T-cell (primary cell): ENCODE results near the gene ETV6. TPM values are rescaled to one million over a fixed set of nuclear protein-coding genes. Genes with fewer than 3 reads are reported as not detected.

Experiments
- ATAC-seq, 4 experiments: fragments of 200-7000 bp in 3 of 4; fragments of 150-1000 bp in 1 of 4; cut with Tn5 transposase; replicated peaks in 1 of 4; 1 replicate in 3 of 4; 2 replicates in 1 of 4; pipeline ENCODE4 v1.10.0; 2021; ENCODE audit warnings: moderate library complexity in 3 of 4, mild to moderate bottlenecking in 2 of 4, moderate number of reproducible peaks in 1 of 4
- CTCF ChIA-PET, 2 donors: fragments of 300-600 bp; sonication (Branson Sonifier 250); formaldehyde crosslinking; loops; one replicate each; lab custom pipeline; 2022; ENCODE audit warnings: antibody characterized with exemption in 2 of 2; lab: Charles Lee
- POLR2A ChIA-PET, 2 donors: fragments of 300-600 bp; sonication (Branson Sonifier 250); formaldehyde crosslinking; loops; one replicate each; lab custom pipeline; 2022; ENCODE audit warnings: antibody characterized with exemption in 2 of 2; lab: Charles Lee
- DNase-seq, 35 experiments: peaks; one replicate each; pipeline versions ENCODE4 v3.0.0 to v3.0.0-alpha.2; 2013 to 2023
- H3K27ac ChIP-seq: one replicate; pipeline ENCODE4 v1.5.1; 2013; ENCODE audit warnings: low read length
- H3K27me3 ChIP-seq, 2 experiments: replicated peaks in 1 of 2; 1 replicate in 1 of 2; 2 replicates in 1 of 2; pipeline versions ENCODE4 v1.6.1 to v1.7.0; 2013; ENCODE audit warnings: low read length in 1 of 2, mixed read lengths in 1 of 2; ENCODE audit not compliant: control insufficient read depth in 2 of 2, insufficient read depth in 2 of 2; ENCODE audit errors: extremely low read depth in 1 of 2
- H3K36me3 ChIP-seq, 2 donors: 1 replicate in 1 of 2; 2 replicates in 1 of 2; pipeline versions ENCODE4 v1.6.1 to v1.7.0; 2013; ENCODE audit warnings: low read length in 1 of 2; ENCODE audit not compliant: control insufficient read depth in 2 of 2, insufficient read depth in 1 of 2; ENCODE audit errors: extremely low read depth in 1 of 2
- H3K4me1 ChIP-seq, 2 experiments: 1 replicate in 1 of 2; 2 replicates in 1 of 2; pipeline versions ENCODE4 v1.6.1 to v1.7.0; 2013; ENCODE audit warnings: low read length in 2 of 2, mixed read lengths in 1 of 2; ENCODE audit not compliant: insufficient read depth in 2 of 2, control insufficient read depth in 1 of 2; ENCODE audit errors: extremely low read depth in 1 of 2
- H3K4me3 ChIP-seq, 2 donors: 1 replicate in 1 of 2; 2 replicates in 1 of 2; pipeline versions ENCODE4 v1.5.1 to v1.7.0; 2013; ENCODE audit warnings: mild to moderate bottlenecking in 2 of 2, low read length in 1 of 2, moderate library complexity in 1 of 2; ENCODE audit not compliant: control insufficient read depth in 1 of 2; ENCODE audit errors: extremely low read depth in 1 of 2
- H3K9me3 ChIP-seq: 2 replicates; pipeline ENCODE4 v1.7.0; 2013
- H3K27ac Mint-ChIP-seq, 2 donors: one replicate each; pipeline ENCODE4 v1.8.0; 2020 to 2021; ENCODE audit warnings: mild to moderate bottlenecking in 2 of 2, mixed read lengths in 2 of 2
- H3K27me3 Mint-ChIP-seq, 2 donors: one replicate each; pipeline ENCODE4 v1.8.0; 2021 to 2022; ENCODE audit warnings: mixed read lengths in 2 of 2
- H3K36me3 Mint-ChIP-seq: one replicate; pipeline ENCODE4 v1.8.0; 2021; ENCODE audit warnings: mixed read lengths
- H3K4me1 Mint-ChIP-seq, 3 donors: one replicate each; pipeline ENCODE4 v1.8.0; 2020 to 2022; ENCODE audit warnings: mixed read lengths in 3 of 3, mild to moderate bottlenecking in 1 of 3
- H3K4me3 Mint-ChIP-seq, 3 donors: one replicate each; pipeline ENCODE4 v1.8.0; 2020 to 2022; ENCODE audit warnings: mild to moderate bottlenecking in 3 of 3, mixed read lengths in 3 of 3, moderate library complexity in 3 of 3
- H3K9me3 Mint-ChIP-seq, 3 donors: one replicate each; pipeline ENCODE4 v1.8.0; 2020 to 2022; ENCODE audit warnings: mixed read lengths in 3 of 3
- WGBS: methylation state at CpG from one replicate; pipeline ENCODE4 v1.1.5; 2013; ENCODE audit warnings: missing lambda C conversion rate; ENCODE audit not compliant: insufficient coverage; 5-methylcytosine and 5-hydroxymethylcytosine counted together
- total RNA-seq, 35 experiments: library from RNA in 6 of 35; stranded (reverse) in 6 of 35; fragments of 120-200 nt in 1 of 35; gene quantifications; one replicate each; pipeline versions ENCODE4 v1.2.1 to v1.2.4 and lab custom pipeline; 2013 to 2026

Gene ETV6
- total RNA-seq, 5 donors from 2014 or later (not counting 1 experiment from before 2014, with no cell fraction given), result 24.8 to 36.3 (median 31.3) TPM

DNA sequence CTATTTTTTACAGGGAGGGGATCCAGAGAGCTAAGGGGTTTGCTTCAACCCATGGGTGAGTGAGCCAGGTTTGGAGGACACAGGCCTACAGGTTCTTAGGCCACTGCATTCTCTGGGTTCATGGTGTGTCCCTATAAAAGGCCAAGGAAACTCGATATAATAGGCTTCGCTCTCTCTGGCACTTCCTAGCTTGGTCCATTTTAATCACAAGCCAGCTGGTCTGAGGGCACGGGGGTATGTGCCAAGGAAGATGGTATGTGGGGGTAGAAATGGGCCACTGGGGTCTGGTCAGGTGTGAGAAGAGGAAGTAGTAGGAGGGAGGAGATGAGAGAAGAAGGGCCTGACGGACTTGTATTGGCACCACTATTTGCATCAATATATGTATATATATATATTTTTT lies 4.9 kb downstream of the ETV6 start:
- Mint-ChIP-seq H3K9me3 (no peaks in the 10 kb centered on the region), H3K36me3 (peaks cover 9% of the 10 kb centered on the region), H3K27me3 (no peaks in the 10 kb centered on the region), H3K4me3 (no peak overlapping the region), H3K4me1 (peaks cover 75 to 79% (median 78%) of the 10 kb centered on the region in 3 donors), H3K27ac (peak overlapping the region; percentile 65)
- WGBS, result 88% methylated on average over 2 of the region's 4 CpGs
- Histone ChIP-seq H3K27me3 (no peaks in the 10 kb centered on the region), H3K27ac (no peak overlapping the region), H3K36me3 (no peaks in the 10 kb centered on the region), H3K9me3 (no peaks in the 10 kb centered on the region), H3K4me3 (no peak overlapping the region), H3K4me1 (peaks cover 24 to 34% of the 10 kb centered on the region in 2 experiments)
- ChIA-PET CTCF (no interaction called here), POLR2A (no interaction called here)
- ATAC-seq, result no peak
- no peak for DNase-seq

GRCh38 chr12:11654802-11655201 lies 5.3 kb downstream of the ETV6 start:
- H3K36me3 ChIP-seq, result no peaks in the 10 kb centered on the region
- no peaks in the 10 kb centered on the region for H3K9me3 ChIP-seq
- ATAC-seq (no peak), DNase-seq (no peak)
- no peak overlapping the region for H3K27ac Mint-ChIP-seq
- peaks cover 26 to 38% of the 10 kb centered on the region in 2 experiments for H3K4me1 ChIP-seq
- H3K36me3 Mint-ChIP-seq, result peaks cover 9% of the 10 kb centered on the region
- H3K4me1 Mint-ChIP-seq, result peaks cover 80 to 84% (median 83%) of the 10 kb centered on the region in 3 donors
- no peaks in the 10 kb centered on the region for H3K27me3 Mint-ChIP-seq
- no peaks in the 10 kb centered on the region for H3K27me3 ChIP-seq
- H3K4me3 ChIP-seq, result no peak overlapping the region
- ChIA-PET CTCF (interaction anchor here in 1 of 2 donors (0.6 kb wide), 1 partner anchor 76 kb away, joined by 3 read pairs; no protein-coding TSS in a partner anchor), POLR2A (no interaction called here)
- no peak overlapping the region for H3K27ac ChIP-seq
- 100% methylated on average over 1 of the region's 2 CpGs for WGBS
- H3K9me3 Mint-ChIP-seq, result no peaks in the 10 kb centered on the region
- H3K4me3 Mint-ChIP-seq, result no peak overlapping the region

- DNase-seq (no peak), ATAC-seq (no peak)
- Histone ChIP-seq H3K27ac (no peak overlapping the region), H3K4me1 (peaks cover 22 to 38% of the 10 kb centered on the region in 2 experiments), H3K36me3 (no peaks in the 10 kb centered on the region), H3K4me3 (no peak overlapping the region), H3K9me3 (no peaks in the 10 kb centered on the region), H3K27me3 (no peaks in the 10 kb centered on the region)
- Mint-ChIP-seq H3K4me1 (peaks cover 83 to 91% (median 83%) of the 10 kb centered on the region in 3 donors), H3K27ac (peak overlapping the region; percentile 20 to 25), H3K36me3 (peaks cover 13% of the 10 kb centered on the region), H3K4me3 (no peak overlapping the region), H3K9me3 (no peaks in the 10 kb centered on the region), H3K27me3 (no peaks in the 10 kb centered on the region)
- ChIA-PET CTCF (interaction anchor here in 1 of 2 donors (0.6 kb wide), 1 partner anchor 1087 kb away, joined by 3 read pairs; no protein-coding TSS in a partner anchor), POLR2A (no interaction called here)
- WGBS, result no CpG with 5 or more reads among the region's 5 CpGs
Measured at GRCh38 chr12:11655842-11656241, 6.4 kb downstream of the ETV6 start.

DNA sequence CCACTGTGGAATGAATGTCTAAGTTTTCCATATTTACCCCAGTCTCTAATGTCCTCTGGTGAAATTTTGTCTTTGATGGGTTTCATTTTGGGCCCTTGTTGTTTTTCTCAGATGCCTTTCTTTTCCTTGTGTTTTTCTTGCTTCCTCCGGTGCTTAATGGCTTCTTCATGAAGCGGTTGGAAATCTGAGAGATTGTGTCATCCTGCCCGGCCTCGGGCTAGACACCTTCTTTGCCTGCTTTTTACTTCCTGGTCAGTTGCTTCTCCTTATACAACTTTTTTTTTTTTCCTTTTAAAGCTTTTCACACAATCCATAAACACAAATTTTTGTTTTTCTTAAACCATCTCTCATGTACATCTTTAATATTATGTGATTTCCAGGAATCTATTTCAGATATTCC lies 7.1 kb downstream of the ETV6 start:
- Histone ChIP-seq H3K4me3 (no peak overlapping the region), H3K4me1 (peaks cover 17 to 39% of the 10 kb centered on the region in 2 experiments), H3K36me3 (no peaks in the 10 kb centered on the region), H3K9me3 (no peaks in the 10 kb centered on the region), H3K27ac (no peak overlapping the region), H3K27me3 (no peaks in the 10 kb centered on the region)
- Mint-ChIP-seq H3K27me3 (no peaks in the 10 kb centered on the region), H3K4me3 (no peak overlapping the region), H3K9me3 (no peaks in the 10 kb centered on the region), H3K36me3 (peaks cover 15% of the 10 kb centered on the region), H3K27ac (peak overlapping the region in 1 of 2 donors; percentile 44), H3K4me1 (peaks cover 81 to 91% (median 84%) of the 10 kb centered on the region in 3 donors)
- 89% methylated on average over 4 of the region's 4 CpGs for WGBS
- POLR2A ChIA-PET, result no interaction called here
- DNase-seq (no peak), ATAC-seq (no peak)
- CTCF ChIA-PET, result interaction anchor here in 1 of 2 donors (1.1 kb wide), 1 partner anchor 376 kb away, joined by 3 read pairs; no protein-coding TSS in a partner anchor

DNA sequence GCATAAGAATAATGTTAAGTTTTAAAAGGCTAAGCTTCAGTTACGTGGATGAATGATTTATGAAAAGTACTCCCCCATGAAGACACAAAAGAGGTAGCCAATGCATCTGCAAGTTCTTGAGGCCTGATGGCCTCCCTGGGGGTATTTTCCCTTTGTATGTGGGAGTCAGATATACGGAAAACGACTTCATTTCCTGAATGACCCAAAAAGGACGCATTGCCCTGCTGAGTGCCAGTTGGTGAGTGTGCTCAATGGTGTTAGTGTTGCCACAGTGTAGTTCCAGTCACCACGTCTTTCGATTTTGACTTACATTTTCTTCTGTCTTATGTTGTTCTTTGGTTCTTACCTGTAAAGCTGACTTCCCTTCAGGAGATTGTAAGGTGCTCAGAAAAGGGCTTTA lies 8.0 kb downstream of the ETV6 start:
- Mint-ChIP-seq H3K4me1 (peaks cover 81 to 91% (median 85%) of the 10 kb centered on the region in 3 donors), H3K4me3 (no peak overlapping the region), H3K27ac (no peak overlapping the region), H3K27me3 (no peaks in the 10 kb centered on the region), H3K9me3 (no peaks in the 10 kb centered on the region), H3K36me3 (peaks cover 23% of the 10 kb centered on the region)
- no peaks in the 10 kb centered on the region for H3K27me3 ChIP-seq
- H3K27ac ChIP-seq, result no peak overlapping the region
- no peak overlapping the region for H3K4me3 ChIP-seq
- CTCF ChIA-PET, result interaction anchor here in 1 of 2 donors (1.1 kb wide), 1 partner anchor 375 kb away, joined by 3 read pairs; no protein-coding TSS in a partner anchor
- DNase-seq (no peak), ATAC-seq (no peak)
- H3K36me3 ChIP-seq, result no peaks in the 10 kb centered on the region
- no peaks in the 10 kb centered on the region for H3K9me3 ChIP-seq
- H3K4me1 ChIP-seq, result peaks cover 16 to 44% of the 10 kb centered on the region in 2 experiments
- POLR2A ChIA-PET, result no interaction called here
- whole genome bisulfite sequencing, result 73% methylated on average over 5 of the region's 6 CpGs

GRCh38 chr12:11658791-11659190 lies 9.3 kb downstream of the ETV6 start:
- POLR2A ChIA-PET, result no interaction called here
- H3K4me3 Mint-ChIP-seq, result no peak overlapping the region
- H3K27ac Mint-ChIP-seq, result no peak overlapping the region

More at GRCh38 chr12:11658791-11659190, 9.3 kb downstream of the ETV6 start:
- no peaks in the 10 kb centered on the region for H3K9me3 ChIP-seq
- H3K27me3 Mint-ChIP-seq, result no peaks in the 10 kb centered on the region
- ATAC-seq (peak in 1 of 4 experiments; percentile 22), DNase-seq (no peak)
- peaks cover 11 to 34% of the 10 kb centered on the region in 2 experiments for H3K4me1 ChIP-seq
- H3K36me3 ChIP-seq, result no peaks in the 10 kb centered on the region
- 40% methylated on average over 1 of the region's 2 CpGs for WGBS
- H3K36me3 Mint-ChIP-seq, result peaks cover 25% of the 10 kb centered on the region
- no peaks in the 10 kb centered on the region for H3K9me3 Mint-ChIP-seq
- CTCF ChIA-PET, result interaction anchor here in 1 of 2 donors (0.6 kb wide), 1 partner anchor 373 kb away, joined by 3 read pairs; no protein-coding TSS in a partner anchor
- no peak overlapping the region for H3K27ac ChIP-seq
- H3K4me1 Mint-ChIP-seq, result peaks cover 81 to 89% (median 86%) of the 10 kb centered on the region in 3 donors
- H3K4me3 ChIP-seq, result no peak overlapping the region
- no peaks in the 10 kb centered on the region for H3K27me3 ChIP-seq
